Lower lobe of right lung (tissue), 2 donors: ENCODE results near the gene NPIPA7. TPM values are rescaled to one million over a fixed set of nuclear protein-coding genes. Genes with fewer than 3 reads are reported as not detected.
"Not testable (repeated sequence)": the region's sequence is repeated elsewhere in the genome, so short reads cannot be mapped to it uniquely, and the experiment has no call there.

Experiments used
- ATAC-seq, 2 donors: fragments of 200-7000 bp; cut with Tn5 transposase; one replicate each; pipeline ENCODE4 v1.9.1; 2020 to 2022; ENCODE audit warnings: mild to moderate bottlenecking in 2 of 2, moderate library complexity in 2 of 2
- DNase-seq: peaks from one replicate; pipeline ENCODE4 v3.0.0-alpha.2; 2020
- H3K27ac ChIP-seq: fragments of 200-600 bp; one replicate; pipeline ENCODE4 v1.8.0; 2022
- H3K27me3 ChIP-seq: fragments of 200-600 bp; one replicate; pipeline ENCODE4 v1.8.0; 2022; ENCODE audit warnings: low read depth
- H3K36me3 ChIP-seq: fragments of 200-600 bp; one replicate; pipeline ENCODE4 v1.8.0; 2022; ENCODE audit warnings: mild to moderate bottlenecking
- H3K4me1 ChIP-seq: fragments of 200-600 bp; one replicate; pipeline ENCODE4 v1.8.0; 2022
- H3K4me3 ChIP-seq: fragments of 200-600 bp; one replicate; pipeline ENCODE4 v1.8.0; 2022; ENCODE audit warnings: mild to moderate bottlenecking
- H3K9me3 ChIP-seq: fragments of 200-600 bp; one replicate; pipeline ENCODE4 v1.8.0; 2022
- intact Hi-C: fragments of 100-400 bp; cut with DNase I; formaldehyde crosslinking; loops from one replicate; pipeline ENCODE4 v1.11.0; 2022
- long read RNA-seq: library from polyadenylated mRNA; unstranded; transcript quantifications from one replicate; pipeline ENCODE4 v2.0.0, GENCODE V29; 2021
- total RNA-seq: library from RNA; stranded (reverse); fragmentation: NEBNext Ultra II Directional; extraction: Animal tissue kit (Norgen Biotek cat#: 25700); gene quantifications from one replicate; pipeline ENCODE4 v1.2.1, GENCODE V29; 2021
- donor health status: DM: no; HTN: yes; CAD: no; lungs with severe emphysema.

NPIPA7 gene
- total RNA-seq, result 10.0 TPM
- long read RNA-seq, partial matches to known transcripts, result 1 of 1 reads
- long read RNA-seq, other reads (novel, unspliced or antisense), result 0 of 1 reads

GRCh38 chr16:16378840-16379239 is at the start of gene NPIPA7:
TSS of gene NPIPA7 (plus strand) at chr16:16379140. CDS start at chr16:16379245, 105 bp downstream.
- intact Hi-C loops, H3K9me3 ChIP-seq, DNase-seq, H3K27ac ChIP-seq, H3K4me1 ChIP-seq, H3K36me3 ChIP-seq, ATAC-seq, H3K4me3 ChIP-seq, H3K27me3 ChIP-seq: not testable (repeated sequence)

GRCh38 chr16:16331466-16331865 is 47.5 kb upstream of the NPIPA7 start:
- intact Hi-C loops, ATAC-seq: not testable (repeated sequence)
- peak; percentile 20 for DNase-seq

GRCh38 chr16:16357556-16357955 is 21.4 kb upstream of the NPIPA7 start:
- intact Hi-C loops, H3K4me3 ChIP-seq, H3K4me1 ChIP-seq, H3K27ac ChIP-seq, H3K9me3 ChIP-seq, DNase-seq, H3K27me3 ChIP-seq, ATAC-seq, H3K36me3 ChIP-seq: not testable (repeated sequence)

More at GRCh38 chr16:16331466-16331865, 47.5 kb upstream of the NPIPA7 start:
- not testable (repeated sequence) for H3K27ac ChIP-seq, H3K4me3 ChIP-seq, H3K4me1 ChIP-seq, H3K36me3 ChIP-seq, H3K27me3 ChIP-seq, H3K9me3 ChIP-seq

GRCh38 chr16:16358539-16359240 is 20.2 kb upstream of the NPIPA7 start:
- H3K36me3 ChIP-seq, H3K4me1 ChIP-seq, H3K9me3 ChIP-seq, H3K4me3 ChIP-seq, H3K27ac ChIP-seq, ATAC-seq, intact Hi-C loops, H3K27me3 ChIP-seq: not testable (repeated sequence)
- DNase-seq, result peak; percentile 41

- H3K27me3 ChIP-seq, intact Hi-C loops, H3K4me1 ChIP-seq, H3K9me3 ChIP-seq, H3K36me3 ChIP-seq, H3K27ac ChIP-seq, H3K4me3 ChIP-seq: not testable (repeated sequence)
- DNase-seq (peak; percentile 44), ATAC-seq (peak; percentile 8 to 19)
These were observed 15.3 kb upstream of the NPIPA7 start for GRCh38 chr16:16363595-16363994.

GRCh38 chr16:16364100-16364499 is 14.8 kb upstream of the NPIPA7 start:
- ATAC-seq, result peak in 1 of 2 donors; percentile 6

GRCh38 chr16:16364701-16365100 is 14.2 kb upstream of the NPIPA7 start:
- H3K9me3 ChIP-seq, H3K27me3 ChIP-seq, H3K27ac ChIP-seq, H3K4me3 ChIP-seq, H3K36me3 ChIP-seq, H3K4me1 ChIP-seq, intact Hi-C loops: not testable (repeated sequence)
- peak; percentile 18 for DNase-seq
- peak; percentile 13 to 29 for ATAC-seq

More at GRCh38 chr16:16364100-16364499, 14.8 kb upstream of the NPIPA7 start:
- H3K4me1 ChIP-seq, DNase-seq, H3K9me3 ChIP-seq, intact Hi-C loops, H3K4me3 ChIP-seq, H3K27me3 ChIP-seq, H3K27ac ChIP-seq, H3K36me3 ChIP-seq: not testable (repeated sequence)

- peak; percentile 39 to 51 for ATAC-seq
- not testable (repeated sequence) for H3K4me3 ChIP-seq
- peak; percentile 42 for DNase-seq
These were observed 13.6 kb upstream of the NPIPA7 start for GRCh38 chr16:16365319-16365718.

GRCh38 chr16:16365851-16366250 is 13.1 kb upstream of the NPIPA7 start:
- DNase-seq (peak; percentile 25), ATAC-seq (peak; percentile 31 to 39)
- intact Hi-C loops, H3K27ac ChIP-seq, H3K27me3 ChIP-seq, H3K4me3 ChIP-seq, H3K9me3 ChIP-seq, H3K4me1 ChIP-seq, H3K36me3 ChIP-seq: not testable (repeated sequence)

More at GRCh38 chr16:16365319-16365718, 13.6 kb upstream of the NPIPA7 start:
- H3K36me3 ChIP-seq, H3K4me1 ChIP-seq, H3K27me3 ChIP-seq, H3K9me3 ChIP-seq, intact Hi-C loops, H3K27ac ChIP-seq: not testable (repeated sequence)

GRCh38 chr16:16366552-16367284 is 12.2 kb upstream of the NPIPA7 start:
- H3K9me3 ChIP-seq, H3K4me1 ChIP-seq, intact Hi-C loops, H3K36me3 ChIP-seq, H3K27me3 ChIP-seq, H3K4me3 ChIP-seq, H3K27ac ChIP-seq: not testable (repeated sequence)
- peak; percentile 41 for DNase-seq
- ATAC-seq, result peak; percentile 50 to 57

- H3K9me3 ChIP-seq, H3K27me3 ChIP-seq, H3K36me3 ChIP-seq, H3K27ac ChIP-seq, H3K4me1 ChIP-seq, H3K4me3 ChIP-seq, DNase-seq, intact Hi-C loops: not testable (repeated sequence)
- peak; percentile 38 to 39 for ATAC-seq
These were observed 11.7 kb upstream of the NPIPA7 start for GRCh38 chr16:16367285-16367628.

GRCh38 chr16:16369081-16369856 is 9.7 kb upstream of the NPIPA7 start:
- H3K27me3 ChIP-seq, H3K27ac ChIP-seq, H3K4me1 ChIP-seq, ATAC-seq, H3K36me3 ChIP-seq, H3K4me3 ChIP-seq, H3K9me3 ChIP-seq, intact Hi-C loops: not testable (repeated sequence)
- peak; percentile 45 for DNase-seq

- ATAC-seq, H3K4me3 ChIP-seq, H3K4me1 ChIP-seq, H3K36me3 ChIP-seq, intact Hi-C loops, H3K9me3 ChIP-seq, H3K27ac ChIP-seq, H3K27me3 ChIP-seq: not testable (repeated sequence)
- DNase-seq, result peak; percentile 47
These were observed 7.7 kb upstream of the NPIPA7 start for GRCh38 chr16:16371136-16371735.
